Measurements from ENCODE around the gene ABCA5. TPM values are rescaled to one million over a fixed set of nuclear protein-coding genes. Genes with fewer than 3 reads are reported as not detected.

The ABCA5 gene
- total and polyA plus RNA-seq, 10 of the 15 experiments (the other 5 are each of a cell fraction or from before 2014, with no cell fraction given): 11.8 to 31.1 (median 18.1) TPM

DNA sequence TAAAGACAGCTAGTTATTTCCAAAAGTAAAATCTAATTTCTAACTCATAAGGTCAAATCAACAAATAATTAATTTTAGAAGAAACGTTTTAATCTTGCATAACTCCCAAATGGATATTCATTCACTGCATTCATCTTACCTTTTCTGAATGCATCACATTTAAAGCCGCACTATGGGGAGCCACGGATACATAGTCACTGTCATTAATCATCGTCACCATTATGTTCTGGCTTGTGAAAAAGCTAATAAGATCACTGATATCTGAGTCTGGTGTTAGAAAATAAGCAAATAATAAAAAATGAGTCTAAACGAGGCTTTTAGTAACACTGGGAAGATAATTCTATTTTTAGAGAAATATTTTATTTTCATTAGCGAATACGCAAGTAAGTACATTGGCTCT lies 55.9 kb downstream of the ABCA5 start (continued):
- TF ChIP-seq POLR2AphosphoS2 (IDR thresholded peaks at IDR 0.05; ENCODE audit: low read depth, low read length): no peak
- no peak for TF ChIP-seq SRF (IDR thresholded peaks at IDR 0.05; ENCODE audit: low read depth in 2 of 2, low read length in 2 of 2)
- no peak for TF ChIP-seq BACH1 (IDR thresholded peaks at IDR 0.05; ENCODE audit: borderline replicate concordance)

DNA sequence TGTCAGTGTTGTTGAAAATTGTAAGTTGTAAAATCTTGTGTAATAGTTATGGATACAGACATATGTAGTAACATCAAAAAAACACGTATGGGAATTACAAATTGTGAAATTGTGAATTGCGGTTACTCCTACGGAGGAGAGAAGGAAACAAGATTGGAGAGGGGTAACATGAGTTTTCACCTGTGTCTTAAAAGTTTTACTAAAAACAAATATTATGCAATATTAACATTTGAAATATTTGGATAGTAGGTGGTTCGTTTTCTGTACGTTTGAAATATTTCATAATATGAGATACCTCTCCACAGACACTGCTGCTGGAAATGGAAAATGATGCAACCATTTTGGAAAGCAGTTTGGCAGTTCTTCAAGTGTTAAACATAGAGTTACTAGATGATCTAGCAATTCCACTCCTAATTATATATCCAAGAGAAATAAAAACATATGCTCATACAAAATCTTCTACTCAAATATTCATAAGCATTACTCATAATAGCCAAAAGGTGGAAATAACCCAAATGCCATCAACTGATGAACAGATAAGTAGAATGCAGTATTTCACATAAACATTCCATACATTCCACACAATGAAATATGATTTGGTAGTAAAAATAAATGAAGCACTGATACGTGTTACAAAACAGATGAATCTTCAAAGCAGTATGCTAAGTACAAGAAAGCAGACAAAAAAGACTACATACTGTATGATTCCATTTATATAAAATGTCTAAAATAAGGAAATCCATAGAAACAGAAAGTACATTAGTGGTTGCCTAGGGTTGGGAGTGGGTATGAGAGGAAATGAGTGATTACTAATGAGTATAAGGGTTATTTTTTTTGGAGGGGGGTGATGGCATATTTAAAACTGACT lies 57.6 kb downstream of the ABCA5 start:
- DNase-seq (ENCODE audit: low read depth, low spot score) (no peak), FAIRE-seq (no peak), ATAC-seq (peak; percentile 27; the same call in 1 of the 3 replicates)
- ChIA-PET CTCF (interaction anchor here (1.1 kb wide), 1 partner anchor 24 kb away, joined by 3 read pairs; no protein-coding TSS in a partner anchor), POLR2A (no interaction called here), RAD21 (ENCODE audit: unreplicated experiment) (no interaction called here), SMC1A (ENCODE audit: uncharacterized antibody, unreplicated experiment) (interaction anchor here (0.6 kb wide), 1 partner anchor 13 kb away, joined by 3 read pairs; no protein-coding TSS in a partner anchor)
- Histone ChIP-seq H2AFZ (ENCODE audit: control insufficient read depth, low read depth, low read length) (no peak overlapping the region), H3K79me2 (ENCODE audit: control insufficient read depth, insufficient read depth, low read length) (no peaks in the 10 kb centered on the region), H3K9ac (ENCODE audit: control insufficient read depth, insufficient read depth, low read length) (no peak overlapping the region), H3K4me3 (no peak overlapping the region), H3K4me2 (ENCODE audit: control insufficient read depth, insufficient read depth) (no peak overlapping the region), H3K9me3 (replicated peaks; ENCODE audit: control insufficient read depth, insufficient read depth, low read length) (no peaks in the 10 kb centered on the region), H3K27ac (ENCODE audit: control insufficient read depth, insufficient read depth) (no peak overlapping the region), H3K4me1 (ENCODE audit: control insufficient read depth, insufficient read depth, low read length) (no peaks in the 10 kb centered on the region), H4K20me1 (ENCODE audit: control insufficient read depth, insufficient read depth) (no peaks in the 10 kb centered on the region), H3K27me3 (replicated peaks in 1 of 2; ENCODE audit: control insufficient read depth in 2 of 2, insufficient read depth in 2 of 2, low read length in 1 of 2) (no peaks in the 10 kb centered on the region), H3K36me3 (ENCODE audit: control insufficient read depth in 2 of 2, insufficient read depth in 2 of 2, low read length in 1 of 2) (no peaks in the 10 kb centered on the region; a peak in 1 of 4 replicates)
- WGBS (ENCODE audit: insufficient coverage, insufficient replicate concordance, low lambda C conversion rate, missing lambda C conversion rate): 98% methylated on average over 6 of the region's 6 CpGs
- no TSS peak for BruUV-seq (replicated peaks)
- in situ Hi-C loops (cut with MboI) (no loop called here), intact Hi-C loops (cut with micrococcal nuclease; ENCODE audit: unreplicated experiment) (no loop called here)
- TF ChIP-seq STAT1 (conservative IDR thresholded peaks at IDR 0.05) (no peak), MXI1 (IDR thresholded peaks at IDR 0.05; ENCODE audit: low read depth, low read length) (no peak), JUND (IDR thresholded peaks at IDR 0.05; ENCODE audit: low read depth, low read length) (no peak), POLR2AphosphoS2 (IDR thresholded peaks at IDR 0.05; ENCODE audit: low read depth, low read length) (no peak), JUNB (IDR thresholded peaks at IDR 0.05) (no peak), YBX1 (IDR thresholded peaks at IDR 0.05) (no peak), ZNF274 (IDR thresholded peaks at IDR 0.05; ENCODE audit: insufficient read depth, insufficient read length) (no peak), SUZ12 (IDR thresholded peaks at IDR 0.05; ENCODE audit: unreplicated experiment) (no peak), SMC3 (IDR thresholded peaks at IDR 0.05; ENCODE audit: borderline replicate concordance, low read length) (no peak)
- TF ChIP-seq, protein P1, sequence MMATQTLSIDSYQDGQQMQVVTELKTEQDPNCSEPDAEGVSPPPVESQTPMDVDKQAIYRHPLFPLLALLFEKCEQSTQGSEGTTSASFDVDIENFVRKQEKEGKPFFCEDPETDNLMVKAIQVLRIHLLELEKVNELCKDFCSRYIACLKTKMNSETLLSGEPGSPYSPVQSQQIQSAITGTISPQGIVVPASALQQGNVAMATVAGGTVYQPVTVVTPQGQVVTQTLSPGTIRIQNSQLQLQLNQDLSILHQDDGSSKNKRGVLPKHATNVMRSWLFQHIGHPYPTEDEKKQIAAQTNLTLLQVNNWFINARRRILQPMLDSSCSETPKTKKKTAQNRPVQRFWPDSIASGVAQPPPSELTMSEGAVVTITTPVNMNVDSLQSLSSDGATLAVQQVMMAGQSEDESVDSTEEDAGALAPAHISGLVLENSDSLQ (IDR thresholded peaks at IDR 0.05): no peak
- TF ChIP-seq, protein P2, sequence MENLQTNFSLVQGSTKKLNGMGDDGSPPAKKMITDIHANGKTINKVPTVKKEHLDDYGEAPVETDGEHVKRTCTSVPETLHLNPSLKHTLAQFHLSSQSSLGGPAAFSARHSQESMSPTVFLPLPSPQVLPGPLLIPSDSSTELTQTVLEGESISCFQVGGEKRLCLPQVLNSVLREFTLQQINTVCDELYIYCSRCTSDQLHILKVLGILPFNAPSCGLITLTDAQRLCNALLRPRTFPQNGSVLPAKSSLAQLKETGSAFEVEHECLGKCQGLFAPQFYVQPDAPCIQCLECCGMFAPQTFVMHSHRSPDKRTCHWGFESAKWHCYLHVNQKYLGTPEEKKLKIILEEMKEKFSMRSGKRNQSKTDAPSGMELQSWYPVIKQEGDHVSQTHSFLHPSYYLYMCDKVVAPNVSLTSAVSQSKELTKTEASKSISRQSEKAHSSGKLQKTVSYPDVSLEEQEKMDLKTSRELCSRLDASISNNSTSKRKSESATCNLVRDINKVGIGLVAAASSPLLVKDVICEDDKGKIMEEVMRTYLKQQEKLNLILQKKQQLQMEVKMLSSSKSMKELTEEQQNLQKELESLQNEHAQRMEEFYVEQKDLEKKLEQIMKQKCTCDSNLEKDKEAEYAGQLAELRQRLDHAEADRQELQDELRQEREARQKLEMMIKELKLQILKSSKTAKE (IDR thresholded peaks at IDR 0.05; ENCODE audit: low read depth, poor library complexity, severe bottlenecking): no peak
- TF ChIP-seq, protein P3, sequence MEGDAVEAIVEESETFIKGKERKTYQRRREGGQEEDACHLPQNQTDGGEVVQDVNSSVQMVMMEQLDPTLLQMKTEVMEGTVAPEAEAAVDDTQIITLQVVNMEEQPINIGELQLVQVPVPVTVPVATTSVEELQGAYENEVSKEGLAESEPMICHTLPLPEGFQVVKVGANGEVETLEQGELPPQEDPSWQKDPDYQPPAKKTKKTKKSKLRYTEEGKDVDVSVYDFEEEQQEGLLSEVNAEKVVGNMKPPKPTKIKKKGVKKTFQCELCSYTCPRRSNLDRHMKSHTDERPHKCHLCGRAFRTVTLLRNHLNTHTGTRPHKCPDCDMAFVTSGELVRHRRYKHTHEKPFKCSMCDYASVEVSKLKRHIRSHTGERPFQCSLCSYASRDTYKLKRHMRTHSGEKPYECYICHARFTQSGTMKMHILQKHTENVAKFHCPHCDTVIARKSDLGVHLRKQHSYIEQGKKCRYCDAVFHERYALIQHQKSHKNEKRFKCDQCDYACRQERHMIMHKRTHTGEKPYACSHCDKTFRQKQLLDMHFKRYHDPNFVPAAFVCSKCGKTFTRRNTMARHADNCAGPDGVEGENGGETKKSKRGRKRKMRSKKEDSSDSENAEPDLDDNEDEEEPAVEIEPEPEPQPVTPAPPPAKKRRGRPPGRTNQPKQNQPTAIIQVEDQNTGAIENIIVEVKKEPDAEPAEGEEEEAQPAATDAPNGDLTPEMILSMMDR (IDR thresholded peaks at IDR 0.05 in 2 of 3, conservative IDR thresholded peaks at IDR 0.05 in 1 of 3; ENCODE audit: control insufficient read depth in 2 of 3, extremely low read depth in 1 of 3, insufficient read depth in 1 of 3, low read depth in 3 of 3, low read length in 3 of 3): no peak

Measured in GM12878 (cell line).